ENCODE measurements around the gene CACNA2D3.

- TF ChIP-seq SUZ12 (IDR thresholded peaks at IDR 0.05), result no peak
- no peak for TF ChIP-seq HDGF (IDR thresholded peaks at IDR 0.05; ENCODE audit: borderline replicate concordance)
- no peak for TF ChIP-seq TARDBP (IDR thresholded peaks at IDR 0.05)
- TF ChIP-seq ELF4 (IDR thresholded peaks at IDR 0.05), result no peak
These were observed 43.0 kb upstream of the CACNA2D3 start for GRCh38 chr3:54079314-54079713.

Data from HEK293T (cell line).